HG02981 (cell line): ENCODE data around the gene LPP.
A peak's percentile ranks its signal among the peaks of the same experiment; 100 is the strongest.
"Not testable (repeated sequence)": the region's sequence is repeated elsewhere in the genome, so short reads cannot be mapped to it uniquely, and the experiment has no call there.

Source experiments
- ATAC-seq: cut with Tn5 transposase; IDR thresholded peaks from one replicate; pipeline ENCODE4 v1.9.1; 2021; ENCODE audit warnings: mild to moderate bottlenecking, moderate library complexity; ENCODE audit not compliant: unreplicated experiment

Gene LPP

GRCh38 chr3:188686324-188686723 is 532.4 kb downstream of the LPP start:
- no peak for ATAC-seq

GRCh38 chr3:188687389-188687788 is 533.4 kb downstream of the LPP start:
- no peak for ATAC-seq

- ATAC-seq: no peak
Measured at GRCh38 chr3:188689101-188689574, 535.2 kb downstream of the LPP start.

- ATAC-seq: no peak
Measured at GRCh38 chr3:188690064-188690463, 536.1 kb downstream of the LPP start.

- ATAC-seq: no peak
Measured at GRCh38 chr3:188691004-188691403, 537.0 kb downstream of the LPP start.

GRCh38 chr3:188691665-188692064 is 537.7 kb downstream of the LPP start:
- no peak for ATAC-seq

GRCh38 chr3:188692700-188693099 is 538.7 kb downstream of the LPP start:
- ATAC-seq: no peak

- no peak for ATAC-seq
Measured at GRCh38 chr3:188693435-188693834, 539.5 kb downstream of the LPP start.

- ATAC-seq: no peak
Measured at GRCh38 chr3:188695241-188695640, 541.3 kb downstream of the LPP start.

- peak; percentile 91 for ATAC-seq
Measured at GRCh38 chr3:188697127-188697526, 543.2 kb downstream of the LPP start.

- no peak for ATAC-seq
Measured at GRCh38 chr3:188698436-188698835, 544.5 kb downstream of the LPP start.

- ATAC-seq: no peak
Measured at GRCh38 chr3:188700501-188700900, 546.5 kb downstream of the LPP start.

- ATAC-seq: no peak
Measured at GRCh38 chr3:188700918-188701317, 547.0 kb downstream of the LPP start.

- ATAC-seq: no peak
Measured at GRCh38 chr3:188701485-188701969, 547.6 kb downstream of the LPP start.

- not testable (repeated sequence) for ATAC-seq
Measured at GRCh38 chr3:188702028-188702427, 548.1 kb downstream of the LPP start.

GRCh38 chr3:188706176-188706575 is 552.2 kb downstream of the LPP start:
- ATAC-seq: no peak

GRCh38 chr3:188706599-188706998 is 552.6 kb downstream of the LPP start:
- ATAC-seq: no peak

- ATAC-seq: no peak
Measured at GRCh38 chr3:188707381-188708288, 553.7 kb downstream of the LPP start.

- no peak for ATAC-seq
Measured at GRCh38 chr3:188711881-188712247, 557.9 kb downstream of the LPP start.

- ATAC-seq: no peak
Measured at GRCh38 chr3:188712248-188712924, 558.4 kb downstream of the LPP start.

GRCh38 chr3:188712991-188713390 is 559.0 kb downstream of the LPP start:
- no peak for ATAC-seq

- ATAC-seq: no peak
Measured at GRCh38 chr3:188719545-188719944, 565.6 kb downstream of the LPP start.
